Measurements from ENCODE around the gene ZBTB38. TPM values are rescaled to one million over a fixed set of nuclear protein-coding genes. Genes with fewer than 3 reads are reported as not detected.
A peak's percentile ranks its signal among the peaks of the same experiment; 100 is the strongest.

The ZBTB38 gene
- total and polyA plus RNA-seq, 2 experiments from 2014 or later = 8.7 to 11.5 TPM

- Mint-ChIP-seq H3K4me1 (peaks cover 11% of the 10 kb centered on the region), H3K36me3 (ENCODE audit: low read depth) (no peaks in the 10 kb centered on the region), H3K27me3 (ENCODE audit: insufficient read depth, low read depth, poor library complexity) (peaks cover 4% of the 10 kb centered on the region)
Observed at GRCh38 chr3:141352262-141352984, 15.9 kb upstream of the ZBTB38 start.

More at GRCh38 chr3:141352262-141352984, 15.9 kb upstream of the ZBTB38 start:
- Histone ChIP-seq H3K27me3 (ENCODE audit: insufficient read depth) (no peaks in the 10 kb centered on the region), H3K79me2 (replicated peaks; ENCODE audit: insufficient read depth) (no peaks in the 10 kb centered on the region), H3K4me1 (ENCODE audit: insufficient read depth) (peaks cover 13% of the 10 kb centered on the region), H3K4me2 (no peak overlapping the region), H3K27ac (ENCODE audit: low read depth) (no peak overlapping the region), H3K9me2 (ENCODE audit: insufficient read depth) (0 out of 2 replicates have a peak, but pooled peaks cover 6% of the 10 kb centered on the region), H4K20me1 (replicated peaks; ENCODE audit: insufficient read depth) (no peaks in the 10 kb centered on the region), H3K4me3 (no peak overlapping the region), H3K36me3 (ENCODE audit: insufficient read depth) (no peaks in the 10 kb centered on the region), H3F3A (replicated peaks; ENCODE audit: low read depth) (no peaks in the 10 kb centered on the region), H2AFZ (peak overlapping the region; percentile 43; the same call in 1 of the 2 replicates)
- TF ChIP-seq EZH2phosphoT487 (IDR thresholded peaks at IDR 0.05; ENCODE audit: unreplicated experiment) = no peak
- no peak for TF ChIP-seq STAT1 (IDR thresholded peaks at IDR 0.05; ENCODE audit: unreplicated experiment)
- TF ChIP-seq, protein P1, sequence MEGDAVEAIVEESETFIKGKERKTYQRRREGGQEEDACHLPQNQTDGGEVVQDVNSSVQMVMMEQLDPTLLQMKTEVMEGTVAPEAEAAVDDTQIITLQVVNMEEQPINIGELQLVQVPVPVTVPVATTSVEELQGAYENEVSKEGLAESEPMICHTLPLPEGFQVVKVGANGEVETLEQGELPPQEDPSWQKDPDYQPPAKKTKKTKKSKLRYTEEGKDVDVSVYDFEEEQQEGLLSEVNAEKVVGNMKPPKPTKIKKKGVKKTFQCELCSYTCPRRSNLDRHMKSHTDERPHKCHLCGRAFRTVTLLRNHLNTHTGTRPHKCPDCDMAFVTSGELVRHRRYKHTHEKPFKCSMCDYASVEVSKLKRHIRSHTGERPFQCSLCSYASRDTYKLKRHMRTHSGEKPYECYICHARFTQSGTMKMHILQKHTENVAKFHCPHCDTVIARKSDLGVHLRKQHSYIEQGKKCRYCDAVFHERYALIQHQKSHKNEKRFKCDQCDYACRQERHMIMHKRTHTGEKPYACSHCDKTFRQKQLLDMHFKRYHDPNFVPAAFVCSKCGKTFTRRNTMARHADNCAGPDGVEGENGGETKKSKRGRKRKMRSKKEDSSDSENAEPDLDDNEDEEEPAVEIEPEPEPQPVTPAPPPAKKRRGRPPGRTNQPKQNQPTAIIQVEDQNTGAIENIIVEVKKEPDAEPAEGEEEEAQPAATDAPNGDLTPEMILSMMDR (conservative IDR thresholded peaks at IDR 0.05; ENCODE audit: low read depth in 2 of 2) = no peak
- TF ChIP-seq POLR2AphosphoS5 (IDR thresholded peaks at IDR 0.05; ENCODE audit: low read depth) = no peak
- no peak for TF ChIP-seq ETS1 (IDR thresholded peaks at IDR 0.05)
- TF ChIP-seq ZNF114 (CRISPR knock-in tag; IDR thresholded peaks at IDR 0.05) = no peak
- TF ChIP-seq, protein P2, sequence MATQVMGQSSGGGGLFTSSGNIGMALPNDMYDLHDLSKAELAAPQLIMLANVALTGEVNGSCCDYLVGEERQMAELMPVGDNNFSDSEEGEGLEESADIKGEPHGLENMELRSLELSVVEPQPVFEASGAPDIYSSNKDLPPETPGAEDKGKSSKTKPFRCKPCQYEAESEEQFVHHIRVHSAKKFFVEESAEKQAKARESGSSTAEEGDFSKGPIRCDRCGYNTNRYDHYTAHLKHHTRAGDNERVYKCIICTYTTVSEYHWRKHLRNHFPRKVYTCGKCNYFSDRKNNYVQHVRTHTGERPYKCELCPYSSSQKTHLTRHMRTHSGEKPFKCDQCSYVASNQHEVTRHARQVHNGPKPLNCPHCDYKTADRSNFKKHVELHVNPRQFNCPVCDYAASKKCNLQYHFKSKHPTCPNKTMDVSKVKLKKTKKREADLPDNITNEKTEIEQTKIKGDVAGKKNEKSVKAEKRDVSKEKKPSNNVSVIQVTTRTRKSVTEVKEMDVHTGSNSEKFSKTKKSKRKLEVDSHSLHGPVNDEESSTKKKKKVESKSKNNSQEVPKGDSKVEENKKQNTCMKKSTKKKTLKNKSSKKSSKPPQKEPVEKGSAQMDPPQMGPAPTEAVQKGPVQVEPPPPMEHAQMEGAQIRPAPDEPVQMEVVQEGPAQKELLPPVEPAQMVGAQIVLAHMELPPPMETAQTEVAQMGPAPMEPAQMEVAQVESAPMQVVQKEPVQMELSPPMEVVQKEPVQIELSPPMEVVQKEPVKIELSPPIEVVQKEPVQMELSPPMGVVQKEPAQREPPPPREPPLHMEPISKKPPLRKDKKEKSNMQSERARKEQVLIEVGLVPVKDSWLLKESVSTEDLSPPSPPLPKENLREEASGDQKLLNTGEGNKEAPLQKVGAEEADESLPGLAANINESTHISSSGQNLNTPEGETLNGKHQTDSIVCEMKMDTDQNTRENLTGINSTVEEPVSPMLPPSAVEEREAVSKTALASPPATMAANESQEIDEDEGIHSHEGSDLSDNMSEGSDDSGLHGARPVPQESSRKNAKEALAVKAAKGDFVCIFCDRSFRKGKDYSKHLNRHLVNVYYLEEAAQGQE (IDR thresholded peaks at IDR 0.05; ENCODE audit: unreplicated experiment) = no peak
- TF ChIP-seq EZH2 (IDR thresholded peaks at IDR 0.05; ENCODE audit: low read depth, unreplicated experiment) = no peak
- TF ChIP-seq CREB1 (CRISPR knock-in tag; IDR thresholded peaks at IDR 0.05; ENCODE audit: low read depth) = no peak
- no peak for TF ChIP-seq JUNB (IDR thresholded peaks at IDR 0.05; ENCODE audit: unreplicated experiment)
- TF ChIP-seq NANOG (IDR thresholded peaks at IDR 0.05; ENCODE audit: borderline replicate concordance) = no peak
- TF ChIP-seq, protein P3, sequence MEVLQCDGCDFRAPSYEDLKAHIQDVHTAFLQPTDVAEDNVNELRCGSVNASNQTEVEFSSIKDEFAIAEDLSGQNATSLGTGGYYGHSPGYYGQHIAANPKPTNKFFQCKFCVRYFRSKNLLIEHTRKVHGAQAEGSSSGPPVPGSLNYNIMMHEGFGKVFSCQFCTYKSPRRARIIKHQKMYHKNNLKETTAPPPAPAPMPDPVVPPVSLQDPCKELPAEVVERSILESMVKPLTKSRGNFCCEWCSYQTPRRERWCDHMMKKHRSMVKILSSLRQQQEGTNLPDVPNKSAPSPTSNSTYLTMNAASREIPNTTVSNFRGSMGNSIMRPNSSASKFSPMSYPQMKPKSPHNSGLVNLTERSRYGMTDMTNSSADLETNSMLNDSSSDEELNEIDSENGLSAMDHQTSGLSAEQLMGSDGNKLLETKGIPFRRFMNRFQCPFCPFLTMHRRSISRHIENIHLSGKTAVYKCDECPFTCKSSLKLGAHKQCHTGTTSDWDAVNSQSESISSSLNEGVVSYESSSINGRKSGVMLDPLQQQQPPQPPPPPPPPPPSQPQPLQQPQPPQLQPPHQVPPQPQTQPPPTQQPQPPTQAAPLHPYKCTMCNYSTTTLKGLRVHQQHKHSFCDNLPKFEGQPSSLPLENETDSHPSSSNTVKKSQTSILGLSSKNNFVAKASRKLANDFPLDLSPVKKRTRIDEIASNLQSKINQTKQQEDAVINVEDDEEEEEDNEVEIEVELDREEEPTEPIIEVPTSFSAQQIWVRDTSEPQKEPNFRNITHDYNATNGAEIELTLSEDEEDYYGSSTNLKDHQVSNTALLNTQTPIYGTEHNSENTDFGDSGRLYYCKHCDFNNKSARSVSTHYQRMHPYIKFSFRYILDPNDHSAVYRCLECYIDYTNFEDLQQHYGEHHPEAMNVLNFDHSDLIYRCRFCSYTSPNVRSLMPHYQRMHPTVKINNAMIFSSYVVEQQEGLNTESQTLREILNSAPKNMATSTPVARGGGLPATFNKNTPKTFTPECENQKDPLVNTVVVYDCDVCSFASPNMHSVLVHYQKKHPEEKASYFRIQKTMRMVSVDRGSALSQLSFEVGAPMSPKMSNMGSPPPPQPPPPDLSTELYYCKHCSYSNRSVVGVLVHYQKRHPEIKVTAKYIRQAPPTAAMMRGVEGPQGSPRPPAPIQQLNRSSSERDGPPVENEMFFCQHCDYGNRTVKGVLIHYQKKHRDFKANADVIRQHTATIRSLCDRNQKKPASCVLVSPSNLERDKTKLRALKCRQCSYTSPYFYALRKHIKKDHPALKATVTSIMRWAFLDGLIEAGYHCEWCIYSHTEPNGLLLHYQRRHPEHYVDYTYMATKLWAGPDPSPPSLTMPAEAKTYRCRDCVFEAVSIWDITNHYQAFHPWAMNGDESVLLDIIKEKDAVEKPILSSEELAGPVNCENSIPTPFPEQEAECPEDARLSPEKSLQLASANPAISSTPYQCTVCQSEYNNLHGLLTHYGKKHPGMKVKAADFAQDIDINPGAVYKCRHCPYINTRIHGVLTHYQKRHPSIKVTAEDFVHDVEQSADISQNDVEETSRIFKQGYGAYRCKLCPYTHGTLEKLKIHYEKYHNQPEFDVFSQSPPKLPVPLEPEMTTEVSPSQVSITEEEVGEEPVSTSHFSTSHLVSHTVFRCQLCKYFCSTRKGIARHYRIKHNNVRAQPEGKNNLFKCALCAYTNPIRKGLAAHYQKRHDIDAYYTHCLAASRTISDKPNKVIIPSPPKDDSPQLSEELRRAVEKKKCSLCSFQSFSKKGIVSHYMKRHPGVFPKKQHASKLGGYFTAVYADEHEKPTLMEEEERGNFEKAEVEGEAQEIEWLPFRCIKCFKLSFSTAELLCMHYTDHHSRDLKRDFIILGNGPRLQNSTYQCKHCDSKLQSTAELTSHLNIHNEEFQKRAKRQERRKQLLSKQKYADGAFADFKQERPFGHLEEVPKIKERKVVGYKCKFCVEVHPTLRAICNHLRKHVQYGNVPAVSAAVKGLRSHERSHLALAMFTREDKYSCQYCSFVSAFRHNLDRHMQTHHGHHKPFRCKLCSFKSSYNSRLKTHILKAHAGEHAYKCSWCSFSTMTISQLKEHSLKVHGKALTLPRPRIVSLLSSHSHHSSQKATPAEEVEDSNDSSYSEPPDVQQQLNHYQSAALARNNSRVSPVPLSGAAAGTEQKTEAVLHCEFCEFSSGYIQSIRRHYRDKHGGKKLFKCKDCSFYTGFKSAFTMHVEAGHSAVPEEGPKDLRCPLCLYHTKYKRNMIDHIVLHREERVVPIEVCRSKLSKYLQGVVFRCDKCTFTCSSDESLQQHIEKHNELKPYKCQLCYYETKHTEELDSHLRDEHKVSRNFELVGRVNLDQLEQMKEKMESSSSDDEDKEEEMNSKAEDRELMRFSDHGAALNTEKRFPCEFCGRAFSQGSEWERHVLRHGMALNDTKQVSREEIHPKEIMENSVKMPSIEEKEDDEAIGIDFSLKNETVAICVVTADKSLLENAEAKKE (CRISPR knock-in tag; IDR thresholded peaks at IDR 0.05) = no peak
- no peak for TF ChIP-seq ZNF331 (CRISPR knock-in tag; IDR thresholded peaks at IDR 0.05; ENCODE audit: low read depth)
- H3K27ac Mint-ChIP-seq = no peak overlapping the region
- H3K9me3 Mint-ChIP-seq = no peaks in the 10 kb centered on the region; the same call in 2 of the 3 replicates
- DNase-seq (ENCODE audit: low spot score) (no peak), ATAC-seq (no peak)
- H3K4me3 Mint-ChIP-seq = no peak overlapping the region

Measured in GM23338 (cell line).